Upper lobe of right lung (tissue), 1 donor: ENCODE data around the gene SGMS1. TPM values are rescaled to one million over a fixed set of nuclear protein-coding genes. Genes with fewer than 3 reads are reported as not detected.
"Not testable (repeated sequence)": the region's sequence is repeated elsewhere in the genome, so short reads cannot be mapped to it uniquely, and the experiment has no call there.

Source experiments
- ATAC-seq: fragments of 200-7000 bp; cut with Tn5 transposase; one replicate; pipeline ENCODE4 v1.9.1; 2020; ENCODE audit warnings: mild to moderate bottlenecking, moderate library complexity
- DNase-seq: peaks from one replicate; pipeline ENCODE4 v3.0.0-alpha.2; 2020
- H3K27ac ChIP-seq: fragments of 200-600 bp; one replicate; pipeline ENCODE4 v1.8.0; 2022
- H3K27me3 ChIP-seq: fragments of 200-600 bp; one replicate; pipeline ENCODE4 v1.8.0; 2022; ENCODE audit warnings: mild to moderate bottlenecking
- H3K36me3 ChIP-seq: fragments of 200-600 bp; one replicate; pipeline ENCODE4 v1.8.0; 2022
- H3K4me1 ChIP-seq: fragments of 200-600 bp; one replicate; pipeline ENCODE4 v1.8.0; 2022
- H3K4me3 ChIP-seq: fragments of 200-600 bp; one replicate; pipeline ENCODE4 v1.8.0; 2022; ENCODE audit warnings: mild to moderate bottlenecking
- H3K9me3 ChIP-seq: fragments of 200-600 bp; one replicate; pipeline ENCODE4 v1.8.0; 2022
- CTCF ChIP-seq: fragments of 200-600 bp; IDR thresholded peaks from one replicate; pipeline ENCODE4 v1.8.0; 2022; ENCODE audit warnings: antibody characterized with exemption
- intact Hi-C: fragments of 100-400 bp; cut with DNase I; formaldehyde crosslinking; loops from one replicate; pipeline ENCODE4 v1.11.0; 2022
- total RNA-seq: library from RNA; stranded (reverse); fragmentation: NEBNext Ultra II Directional; extraction: Animal tissue kit (Norgen Biotek cat#: 25700); gene quantifications from one replicate; pipeline ENCODE4 v1.2.1, GENCODE V29; 2021
- donor health status: DM: no; HTN: yes; CAD: no; lungs with severe emphysema.

SGMS1 gene
- total RNA-seq, 1 donor from 2014 or later, result 73.1 TPM

- ATAC-seq, result peak; percentile 62
- DNase-seq, result no peak
- no peak overlapping the region for H3K4me3 ChIP-seq
- TF ChIP-seq CTCF, result peak; percentile 35
- no peaks in the 10 kb centered on the region for H3K9me3 ChIP-seq
- H3K36me3 ChIP-seq, result no peaks in the 10 kb centered on the region
- H3K4me1 ChIP-seq, result peaks cover 3% of the 10 kb centered on the region
- H3K27ac ChIP-seq, result no peak overlapping the region
- intact Hi-C loops, result no loop called here
- H3K27me3 ChIP-seq, result no peaks in the 10 kb centered on the region
Observed at GRCh38 chr10:50367732-50368131, 256.0 kb downstream of the SGMS1 start.

DNA sequence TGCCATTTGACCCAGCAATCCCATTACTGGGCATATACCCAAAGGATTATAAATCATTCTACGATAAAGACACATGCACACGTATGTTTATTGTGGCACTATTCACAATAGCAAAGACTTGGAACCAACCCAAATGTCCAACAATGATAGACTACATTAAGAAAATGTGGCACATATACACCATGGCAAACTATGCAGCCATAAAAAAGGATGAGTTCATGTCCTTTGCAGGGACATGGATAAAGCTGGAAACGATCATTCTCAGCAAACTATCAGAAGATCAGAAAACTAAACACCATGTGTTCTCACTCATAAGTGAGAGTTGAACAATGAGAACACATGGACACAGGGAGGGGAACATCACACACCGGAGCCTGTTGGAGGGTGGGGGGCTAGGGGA, 257.3 kb downstream of the SGMS1 start:
- H3K4me1 ChIP-seq, H3K4me3 ChIP-seq, H3K27ac ChIP-seq, H3K27me3 ChIP-seq, H3K36me3 ChIP-seq, H3K9me3 ChIP-seq, ATAC-seq, intact Hi-C loops, DNase-seq: not testable (repeated sequence)

- ATAC-seq, H3K36me3 ChIP-seq, H3K27me3 ChIP-seq, intact Hi-C loops, H3K4me3 ChIP-seq, H3K27ac ChIP-seq, H3K9me3 ChIP-seq, DNase-seq: not testable (repeated sequence)
- peaks cover 11% of the 10 kb centered on the region for H3K4me1 ChIP-seq
Observed at GRCh38 chr10:50364730-50365129, 259.0 kb downstream of the SGMS1 start.

DNA sequence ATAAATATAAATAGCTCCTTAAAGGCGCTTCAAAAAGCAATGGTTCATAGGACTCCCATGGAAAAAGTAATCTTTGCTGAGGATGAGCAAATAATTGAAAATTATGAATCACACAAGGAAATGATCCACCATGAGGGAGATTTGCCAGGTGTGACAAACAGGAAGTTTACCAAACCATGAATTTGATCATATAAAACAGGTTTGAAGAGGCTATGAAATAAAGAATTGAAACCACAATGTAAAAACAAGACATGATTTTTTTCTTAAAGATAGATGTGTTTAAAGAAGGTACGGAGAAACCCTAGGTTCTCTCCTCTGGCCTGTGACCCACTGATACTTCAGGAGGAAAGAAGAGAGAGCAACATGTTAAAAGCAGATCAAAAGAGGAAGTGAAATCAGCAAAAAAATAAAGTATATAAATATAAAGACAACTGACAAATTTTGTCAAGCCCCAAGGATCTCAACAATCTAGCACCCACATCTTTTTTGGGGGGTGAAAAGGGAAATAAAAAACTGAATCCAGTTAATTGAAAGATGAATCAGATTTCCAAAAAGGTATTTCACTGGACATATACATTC, 261.1 kb downstream of the SGMS1 start:
- TF ChIP-seq CTCF, result no peak
- Histone ChIP-seq H3K27me3 (no peaks in the 10 kb centered on the region), H3K27ac (no peak overlapping the region), H3K9me3 (no peaks in the 10 kb centered on the region), H3K36me3 (no peaks in the 10 kb centered on the region), H3K4me1 (peaks cover 32% of the 10 kb centered on the region), H3K4me3 (no peak overlapping the region)
- intact Hi-C loops, result no loop called here
- no peak for DNase-seq
- ATAC-seq, result no peak

GRCh38 chr10:50361946-50362345, 261.8 kb downstream of the SGMS1 start:
- Histone ChIP-seq H3K4me1 (peaks cover 32% of the 10 kb centered on the region), H3K9me3 (no peaks in the 10 kb centered on the region), H3K27ac (no peak overlapping the region), H3K4me3 (no peak overlapping the region), H3K27me3 (no peaks in the 10 kb centered on the region), H3K36me3 (no peaks in the 10 kb centered on the region)
- ATAC-seq (no peak), DNase-seq (no peak)
- intact Hi-C loops, result no loop called here
- no peak for TF ChIP-seq CTCF

GRCh38 chr10:50360077-50360850, 263.5 kb downstream of the SGMS1 start:
- intact Hi-C loops, result no loop called here
- DNase-seq, result no peak

More at GRCh38 chr10:50360077-50360850, 263.5 kb downstream of the SGMS1 start:
- H3K36me3 ChIP-seq, result no peaks in the 10 kb centered on the region
- peaks cover 32% of the 10 kb centered on the region for H3K4me1 ChIP-seq
- ATAC-seq, result peak; percentile 22
- H3K27me3 ChIP-seq, result no peaks in the 10 kb centered on the region
- no peak overlapping the region for H3K4me3 ChIP-seq
- TF ChIP-seq CTCF, result no peak
- no peaks in the 10 kb centered on the region for H3K9me3 ChIP-seq
- no peak overlapping the region for H3K27ac ChIP-seq
